Transverse colon (tissue), 4 donors: Measurements from ENCODE around the gene CRYGN.

Experiments
- CTCF ChIP-seq, 5 experiments: fragments of 200-600 bp in 3 of 5; fragments of 450-650 bp in 2 of 5; sonication (generic) in 3 of 5; IDR thresholded peaks; 1 replicate in 2 of 5; 2 replicates in 3 of 5; pipeline ENCODE4 v1.5.1; 2016 to 2017; ENCODE audit warnings: antibody characterized with exemption in 5 of 5, inconsistent platforms in 3 of 5, mild to moderate bottlenecking in 2 of 5, moderate library complexity in 1 of 5
- EP300 ChIP-seq: sonication (generic); formaldehyde crosslinking; IDR thresholded peaks from one replicate; pipeline ENCODE4 v1.6.1; 2017; ENCODE audit warnings: antibody characterized with exemption, low read depth
- POLR2A ChIP-seq: fragments of 450-650 bp; IDR thresholded peaks from one replicate; pipeline ENCODE4 v1.6.1; 2016; ENCODE audit warnings: antibody characterized with exemption, mild to moderate bottlenecking, moderate library complexity
- POLR2AphosphoS5 ChIP-seq, 3 donors: sonication (generic); formaldehyde crosslinking; IDR thresholded peaks; one replicate each; pipeline ENCODE4 v1.6.1; 2016; ENCODE audit warnings: antibody characterized with exemption in 3 of 3

- TF ChIP-seq POLR2AphosphoS5 (IDR thresholded peaks at IDR 0.05) (no peak), CTCF (IDR thresholded peaks at IDR 0.05) (no peak), POLR2A (no peak), EP300 (no peak)
Measured at GRCh38 chr7:151385626-151386300, 54.2 kb downstream of the CRYGN start.
